Measurements from ENCODE around the gene TNFAIP2. TPM values are rescaled to one million over a fixed set of nuclear protein-coding genes. Genes with fewer than 3 reads are reported as not detected.

Gene TNFAIP2
- total and polyA plus RNA-seq, 9 of the 15 experiments (the other 6 are each of a cell fraction or from before 2014, with no cell fraction given): 22.6 to 68.6 (median 44.6) TPM

DNA sequence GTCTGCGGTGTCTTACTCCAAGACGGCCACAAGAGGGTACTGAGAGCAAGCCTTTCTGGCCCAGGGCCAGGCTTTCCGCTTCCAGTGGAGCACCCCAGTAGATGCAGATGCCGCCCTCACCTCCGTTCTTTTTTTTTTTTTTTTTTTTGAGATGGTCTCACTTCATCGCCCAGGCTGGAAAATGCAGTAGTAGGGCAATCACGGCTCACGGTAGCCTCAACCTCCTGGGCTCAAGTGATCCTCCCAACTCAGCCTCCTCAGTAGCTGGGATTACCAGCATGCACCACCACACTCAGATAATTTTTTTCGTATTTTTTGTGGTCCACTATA is 44.9 kb upstream of the TNFAIP2 start (continued):
- TF ChIP-seq MTA1 (IDR thresholded peaks at IDR 0.05; ENCODE audit: borderline replicate concordance) (no peak), CTBP1 (IDR thresholded peaks at IDR 0.05; ENCODE audit: borderline replicate concordance) (no peak), SMC3 (conservative IDR thresholded peaks at IDR 0.05; ENCODE audit: insufficient read depth, low read depth, low read length) (peak; percentile 61), RBM17 (IDR thresholded peaks at IDR 0.05; ENCODE audit: borderline replicate concordance, low read depth, low read length) (no peak), ZNF384 (IDR thresholded peaks at IDR 0.05; ENCODE audit: low read depth, low read length) (peak; percentile 75), SMAD1 (IDR thresholded peaks at IDR 0.05; ENCODE audit: low read depth, low read length, partially characterized antibody) (peak; percentile 57), EP300 (IDR thresholded peaks at IDR 0.05; ENCODE audit: low read length) (no peak)

DNA sequence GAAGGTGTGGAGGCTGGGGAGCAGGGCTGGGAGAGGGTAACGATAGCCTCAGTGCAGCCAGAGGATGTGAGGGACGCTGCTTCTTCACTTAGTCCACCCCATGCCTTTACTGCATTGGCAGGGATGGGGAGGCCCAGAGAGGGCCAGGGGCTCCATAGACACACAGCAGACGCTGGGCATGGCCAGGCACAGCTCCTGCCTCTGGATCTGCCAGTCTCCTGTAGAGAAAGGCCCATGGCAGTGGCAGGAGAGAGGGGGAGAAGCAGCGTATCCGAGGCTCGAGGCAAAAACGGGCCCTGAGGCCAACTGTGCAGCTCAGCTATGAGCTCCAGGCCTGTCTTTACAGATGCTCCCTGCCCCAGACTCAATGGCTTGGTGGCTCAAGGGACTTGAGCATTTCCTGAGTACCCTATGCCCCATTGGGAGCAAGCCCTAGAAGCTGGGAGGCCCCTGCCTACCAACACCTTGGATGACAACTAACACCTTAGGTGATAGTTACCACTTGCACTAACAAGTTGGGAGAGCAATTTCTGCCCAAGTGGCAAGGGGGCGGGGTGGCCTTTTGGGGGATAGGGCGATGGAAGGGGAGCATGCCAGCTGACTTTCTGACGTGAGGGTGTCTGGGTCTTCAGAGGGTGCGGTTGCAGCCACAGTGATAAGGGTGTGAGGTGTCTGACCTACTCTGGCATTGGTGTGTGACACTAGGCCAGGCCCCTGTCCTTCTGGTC is 44.2 kb upstream of the TNFAIP2 start:
- Histone ChIP-seq H4K20me1 (replicated peaks; ENCODE audit: control insufficient read depth, insufficient read depth, low read length) (no peaks in the 10 kb centered on the region), H3K9me1 (ENCODE audit: control insufficient read depth, insufficient read depth, low read length) (no peaks in the 10 kb centered on the region), H3K27ac (ENCODE audit: extremely low read depth, low read depth, low read length) (no peak overlapping the region), H3K4me2 (ENCODE audit: insufficient read depth, low read length) (no peak overlapping the region), H3K9me3 (replicated peaks; ENCODE audit: control insufficient read depth, insufficient read depth, low read depth, low read length) (no peaks in the 10 kb centered on the region), H3K79me2 (ENCODE audit: control insufficient read depth, insufficient read depth, low read length) (no peaks in the 10 kb centered on the region), H3K4me3 (no peak overlapping the region), H2AFZ (ENCODE audit: low read depth, low read length) (no peak overlapping the region), H3K27me3 (ENCODE audit: control insufficient read depth in 2 of 2, insufficient read depth in 2 of 2, low read length in 2 of 2) (no peaks in the 10 kb centered on the region; a peak in 1 of 5 replicates), H3K4me1 (replicated peaks in 1 of 2; ENCODE audit: control insufficient read depth in 2 of 2, insufficient read depth in 2 of 2, low read length in 2 of 2) (peaks cover 3 to 31% of the 10 kb centered on the region in 2 experiments; a peak in 4 of 5 replicates), H3K9ac (ENCODE audit: insufficient read depth in 1 of 2, low read depth in 2 of 2, low read length in 2 of 2) (peak overlapping the region in 1 of 2 experiments; percentile 58; a peak in 1 of 4 replicates), H3K36me3 (ENCODE audit: control insufficient read depth, insufficient read depth, low read length) (no peaks in the 10 kb centered on the region)
- intact Hi-C loops (cut with micrococcal nuclease): loop anchor here (2.0 to 10.0 kb wide), 2 partner anchors 214 to 466 kb away; no protein-coding TSS in a partner anchor
- no TSS peak for BruUV-seq (replicated peaks)
- ChIA-PET CTCF (ENCODE audit: low intra/inter-chr PET ratio) (interaction anchor here (1.1 to 1.2 kb wide), 2 partner anchors 213 to 214 kb away, joined by 3 to 4 read pairs; no protein-coding TSS in a partner anchor), POLR2A (interaction anchor here (0.9 kb wide), 1 partner anchor 15 kb away, joined by 3 read pairs; the partner anchor contains the start of gene EXOC3L4)
- no peak for ATAC-seq
- WGBS (ENCODE audit: insufficient coverage, low coverage, missing lambda C conversion rate): 5% methylated on average over 10 of the region's 11 CpGs
- no peak for FAIRE-seq
- in situ Hi-C loops (cut with MboI): loop anchor here (5.0 kb wide), 1 partner anchor 208 kb away; no protein-coding TSS in a partner anchor
- no peak for DNase-seq (ENCODE audit: extremely low read depth in 1 of 4, low spot score in 3 of 4)
- TF ChIP-seq JUND (IDR thresholded peaks at IDR 0.05; ENCODE audit: borderline replicate concordance, low read depth, low read length) (no peak), JUND (tag; IDR thresholded peaks at IDR 0.05; ENCODE audit: borderline replicate concordance, low read depth, low read length) (no peak), NFATC3 (IDR thresholded peaks at IDR 0.05) (no peak), HNRNPUL1 (IDR thresholded peaks at IDR 0.05; ENCODE audit: low read length) (no peak), COPS2 (conservative IDR thresholded peaks at IDR 0.05) (no peak), ZSCAN29 (IDR thresholded peaks at IDR 0.05) (no peak), ZNF324 (CRISPR knock-in tag; IDR thresholded peaks at IDR 0.05) (no peak), HIVEP1 (CRISPR knock-in tag; IDR thresholded peaks at IDR 0.05) (no peak), LEF1 (IDR thresholded peaks at IDR 0.05) (no peak), PHB2 (IDR thresholded peaks at IDR 0.05; ENCODE audit: low read depth) (no peak)

All from K562 (cell line).